Liver (tissue), 9 donors: ENCODE measurements around the gene CD180. TPM values are rescaled to one million over a fixed set of nuclear protein-coding genes. Genes with fewer than 3 reads are reported as not detected.

ENCODE experiments used
- DNase-seq: peaks from one replicate; pipeline ENCODE4 v3.0.0-alpha.2; 2017; ENCODE audit warnings: low spot score
- H3K27ac ChIP-seq, 2 donors: one replicate each; pipeline ENCODE4 v1.7.0; 2013; ENCODE audit warnings: inconsistent platforms in 2 of 2, low read length in 2 of 2, control low read depth in 1 of 2, low read depth in 1 of 2, mild to moderate bottlenecking in 1 of 2
- H3K27me3 ChIP-seq, 4 donors: one replicate each; pipeline versions ENCODE4 v1.6.1 to v1.7.0; 2013; ENCODE audit warnings: low read length in 3 of 4, inconsistent platforms in 1 of 4, mild to moderate bottlenecking in 1 of 4, moderate library complexity in 1 of 4; ENCODE audit not compliant: control insufficient read depth in 4 of 4, insufficient read depth in 4 of 4
- H3K36me3 ChIP-seq, 4 donors: one replicate each; pipeline versions ENCODE4 v1.6.1 to v1.7.0; 2013; ENCODE audit warnings: low read length in 3 of 4, mild to moderate bottlenecking in 3 of 4, low read depth in 1 of 4, moderate library complexity in 1 of 4; ENCODE audit not compliant: control insufficient read depth in 4 of 4, insufficient read depth in 3 of 4
- H3K4me1 ChIP-seq, 4 donors: one replicate each; pipeline versions ENCODE4 v1.6.1 to v1.7.0; 2013; ENCODE audit warnings: low read length in 3 of 4, mild to moderate bottlenecking in 3 of 4, moderate library complexity in 1 of 4; ENCODE audit not compliant: control insufficient read depth in 4 of 4, insufficient read depth in 4 of 4
- H3K4me3 ChIP-seq, 3 donors: one replicate each; pipeline versions ENCODE4 v1.6.1 to v1.7.0; 2013; ENCODE audit warnings: low read length in 3 of 3, control low read depth in 1 of 3, low read depth in 1 of 3, mild to moderate bottlenecking in 1 of 3
- H3K9ac ChIP-seq, 2 donors: one replicate each; pipeline ENCODE4 v1.7.0; 2013; ENCODE audit warnings: low read length in 2 of 2, mild to moderate bottlenecking in 2 of 2, moderate library complexity in 2 of 2, control low read depth in 1 of 2, low read depth in 1 of 2
- H3K9me3 ChIP-seq, 4 donors: one replicate each; pipeline versions ENCODE4 v1.6.1 to v1.7.0; 2013; ENCODE audit warnings: low read length in 3 of 4; ENCODE audit not compliant: control insufficient read depth in 4 of 4
- ATF3 ChIP-seq: IDR thresholded peaks from 2 replicates; pipeline ENCODE4 v1.6.1; 2016; ENCODE audit warnings: antibody characterized with exemption
- CTCF ChIP-seq: fragments of 150-350 bp; IDR thresholded peaks from 2 replicates; pipeline ENCODE4 v1.5.1; 2017; ENCODE audit warnings: improper control_type of control experiment, low read depth, low read length; ENCODE audit not compliant: missing input control
- EGR1 ChIP-seq, 2 donors: IDR thresholded peaks; 2 replicates each; pipeline ENCODE4 v1.6.1; 2016 to 2018; ENCODE audit warnings: antibody characterized with exemption in 2 of 2, low read depth in 2 of 2
- FOXA2 ChIP-seq: IDR thresholded peaks from 2 replicates; pipeline ENCODE4 v1.6.1; 2016; ENCODE audit warnings: antibody characterized with exemption
- HNF4A ChIP-seq, 2 donors: conservative IDR thresholded peaks; 2 replicates each; pipeline ENCODE4 v1.6.1; 2016; ENCODE audit warnings: antibody characterized with exemption in 2 of 2, mild to moderate bottlenecking in 2 of 2
- HNF4G ChIP-seq: IDR thresholded peaks from 2 replicates; pipeline ENCODE4 v1.6.1; 2016; ENCODE audit warnings: antibody characterized with exemption
- JUND ChIP-seq, 2 donors: IDR thresholded peaks; 2 replicates each; pipeline ENCODE4 v1.6.1; 2016; ENCODE audit warnings: antibody characterized with exemption in 2 of 2
- NR2F2 ChIP-seq: IDR thresholded peaks from 2 replicates; pipeline ENCODE4 v1.6.1; 2016; ENCODE audit warnings: antibody characterized with exemption
- RAD21 ChIP-seq, 2 donors: IDR thresholded peaks; 2 replicates each; pipeline ENCODE4 v1.6.1; 2016; ENCODE audit warnings: antibody characterized with exemption in 2 of 2, mild to moderate bottlenecking in 2 of 2
- REST ChIP-seq: IDR thresholded peaks from 2 replicates; pipeline ENCODE4 v1.6.1; 2016; ENCODE audit warnings: antibody characterized with exemption, mild to moderate bottlenecking
- RXRA ChIP-seq, 2 donors: IDR thresholded peaks; 2 replicates each; pipeline ENCODE4 v1.6.1; 2017 to 2018; ENCODE audit warnings: antibody characterized with exemption in 2 of 2, mild to moderate bottlenecking in 1 of 2
- TAF1 ChIP-seq: conservative IDR thresholded peaks from 2 replicates; pipeline ENCODE4 v1.6.1; 2016; ENCODE audit warnings: antibody characterized with exemption, mild to moderate bottlenecking
- YY1 ChIP-seq: IDR thresholded peaks from 2 replicates; pipeline ENCODE4 v1.6.1; 2016; ENCODE audit warnings: antibody characterized with exemption, mild to moderate bottlenecking
- ZBTB33 ChIP-seq: IDR thresholded peaks from 2 replicates; pipeline ENCODE4 v1.6.1; 2016; ENCODE audit warnings: antibody characterized with exemption
- WGBS: extraction: QIAGEN DNeasy Blood & Tissue Kit; methylation state at CpG from one replicate; pipeline ENCODE4 v1.1.7; 2013; 5-methylcytosine and 5-hydroxymethylcytosine counted together
- polyA plus RNA-seq, 2 donors: library from polyadenylated mRNA; stranded (reverse) in 1 of 2; unstranded in 1 of 2; fragments of 200-250 nt in 1 of 2; fragments of >200 nt in 1 of 2; fragmentation: Nextera tagmentation in 1 of 2; extraction: Ambion mirVana in 1 of 2; gene quantifications; one replicate each; pipeline versions ENCODE4 v1.2.1 to v1.2.3, GENCODE V29; 2013 to 2015
- total RNA-seq, 2 donors: library from RNA; depleted of rRNA; stranded (reverse); fragments of >200 nt; gene quantifications; one replicate each; pipeline ENCODE4 v1.2.3, GENCODE V29; 2014
- TF ChIP-seq, protein P1 (sequence below): IDR thresholded peaks from 2 replicates; pipeline ENCODE4 v1.6.1; 2016; ENCODE audit warnings: antibody characterized with exemption
- donor health status: healthy.
- donor health status: healthy.
- donor health status: healthy.
- donor health status: healthy.
- donor health status: healthy.

The CD180 gene
- total and polyA plus RNA-seq, 4 donors = 0.33 to 3.7 (median 0.78) TPM

DNA sequence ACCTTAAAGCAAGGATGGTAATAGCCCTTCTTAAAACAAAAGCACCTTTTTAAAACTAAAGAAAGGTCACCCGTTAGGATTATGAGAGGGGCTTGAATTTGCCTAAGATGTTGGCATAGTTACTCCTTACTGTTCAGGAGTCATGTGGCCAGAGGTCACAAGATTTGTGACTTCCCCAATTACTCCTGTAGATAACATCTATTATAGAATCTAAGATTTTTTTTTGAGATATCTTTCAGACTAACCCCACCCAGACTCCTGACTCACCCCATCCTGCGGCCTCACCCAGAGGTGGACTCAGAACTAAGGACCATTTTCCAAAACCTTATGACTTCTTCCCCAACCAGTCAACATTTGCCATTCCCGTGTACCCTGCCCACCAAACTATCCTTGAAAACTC is 2.4 kb downstream of the CD180 start:
- H3K9ac ChIP-seq = no peak overlapping the region
- DNase-seq = no peak
- no peaks in the 10 kb centered on the region for H3K27me3 ChIP-seq
- no peak overlapping the region for H3K4me3 ChIP-seq
- H3K9me3 ChIP-seq = no peaks in the 10 kb centered on the region
- TF ChIP-seq, protein P1, sequence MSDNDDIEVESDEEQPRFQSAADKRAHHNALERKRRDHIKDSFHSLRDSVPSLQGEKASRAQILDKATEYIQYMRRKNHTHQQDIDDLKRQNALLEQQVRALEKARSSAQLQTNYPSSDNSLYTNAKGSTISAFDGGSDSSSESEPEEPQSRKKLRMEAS = no peak
- WGBS = 90% methylated on average over 3 of the region's 3 CpGs
- H3K27ac ChIP-seq = peak overlapping the region in 1 of 2 donors; percentile 16
- no peaks in the 10 kb centered on the region for H3K4me1 ChIP-seq
- H3K36me3 ChIP-seq = no peaks in the 10 kb centered on the region

- TF ChIP-seq TAF1 = no peak
- TF ChIP-seq ATF3 = no peak
- no peak for TF ChIP-seq EGR1 (IDR thresholded peaks at IDR 0.05; ENCODE audit: low read depth in 2 of 2)
- TF ChIP-seq JUND (IDR thresholded peaks at IDR 0.05) = no peak
- no peak for TF ChIP-seq RAD21 (IDR thresholded peaks at IDR 0.05)
- TF ChIP-seq REST = no peak
- no peak for TF ChIP-seq HNF4G
- no peak for TF ChIP-seq CTCF
- no peak for TF ChIP-seq NR2F2
- TF ChIP-seq HNF4A (conservative IDR thresholded peaks at IDR 0.05) = no peak
- no peak for TF ChIP-seq FOXA2
These were observed 3.2 kb downstream of the CD180 start for GRCh38 chr5:67193439-67193807.

GRCh38 chr5:67192719-67193438 is 3.7 kb downstream of the CD180 start:
- Histone ChIP-seq H3K27ac (peak overlapping the region in 1 of 2 donors; percentile 12), H3K27me3 (no peaks in the 10 kb centered on the region), H3K4me3 (no peak overlapping the region), H3K36me3 (no peaks in the 10 kb centered on the region), H3K4me1 (no peaks in the 10 kb centered on the region), H3K9ac (no peak overlapping the region), H3K9me3 (no peaks in the 10 kb centered on the region)
- TF ChIP-seq FOXA2 (no peak), YY1 (no peak), ZBTB33 (no peak), RXRA (IDR thresholded peaks at IDR 0.05) (peak in 1 of 2 donors; percentile 13)
- 79% methylated on average over 9 of the region's 9 CpGs for WGBS
- no peak for DNase-seq

More at GRCh38 chr5:67193439-67193807, 3.2 kb downstream of the CD180 start:
- DNase-seq = no peak
- H3K36me3 ChIP-seq = no peaks in the 10 kb centered on the region
- peak overlapping the region in 1 of 2 donors; percentile 23 for H3K27ac ChIP-seq
- WGBS = 62% methylated on average over 2 of the region's 2 CpGs
- no peaks in the 10 kb centered on the region for H3K9me3 ChIP-seq
- no peaks in the 10 kb centered on the region for H3K4me1 ChIP-seq
- H3K27me3 ChIP-seq = no peaks in the 10 kb centered on the region
- no peak overlapping the region for H3K4me3 ChIP-seq
- H3K9ac ChIP-seq = no peak overlapping the region
